Amygdala (tissue), 56 donors: ENCODE data around the gene EXTL2.
"Not testable (repeated sequence)": the region's sequence is repeated elsewhere in the genome, so short reads cannot be mapped to it uniquely, and the experiment has no call there.

Experiments used
- DNase-seq, 56 donors: peaks; one replicate each; lab custom pipeline; 2025; lab: John Stamatoyannopoulos, UW

The EXTL2 gene

DNA sequence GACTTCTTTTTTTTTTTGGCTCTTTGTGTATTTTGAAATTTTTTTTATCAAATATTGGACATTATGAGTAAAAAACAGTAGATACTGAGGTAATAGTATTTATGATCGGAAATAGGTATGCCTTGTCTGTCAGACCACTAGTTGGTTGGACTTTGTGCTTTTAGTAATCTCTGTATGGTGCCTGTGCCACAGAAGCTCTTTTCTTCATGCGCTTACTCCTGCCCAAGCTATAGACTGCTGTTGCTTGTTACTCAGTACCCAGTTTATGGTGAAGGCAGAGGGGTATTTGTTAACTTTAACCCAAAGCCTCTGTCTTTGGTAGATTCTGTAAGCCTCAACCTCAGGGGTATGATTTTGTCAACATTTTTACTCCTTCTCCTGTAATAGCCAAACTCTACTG is 9.9 kb upstream of the EXTL2 start:
- DNase-seq, result no peak

DNA sequence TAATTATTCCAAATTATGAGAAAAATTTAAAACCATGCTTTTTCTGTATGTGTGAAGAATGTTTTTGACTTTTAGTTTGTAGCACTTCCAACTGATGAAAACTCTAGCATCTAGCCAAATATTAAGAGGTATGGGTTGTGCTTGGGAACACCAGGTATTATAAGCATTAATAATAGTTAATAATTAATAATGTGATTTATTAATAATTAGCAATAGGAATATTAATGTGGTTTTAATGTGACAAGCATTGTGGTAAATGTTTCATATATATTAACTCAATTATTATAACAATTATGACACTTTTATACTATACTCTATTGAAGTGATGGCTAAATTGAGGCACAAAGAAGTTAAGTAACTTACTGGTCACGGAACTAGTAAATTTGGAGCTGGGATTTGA is 9.1 kb upstream of the EXTL2 start:
- no peak for DNase-seq

DNA sequence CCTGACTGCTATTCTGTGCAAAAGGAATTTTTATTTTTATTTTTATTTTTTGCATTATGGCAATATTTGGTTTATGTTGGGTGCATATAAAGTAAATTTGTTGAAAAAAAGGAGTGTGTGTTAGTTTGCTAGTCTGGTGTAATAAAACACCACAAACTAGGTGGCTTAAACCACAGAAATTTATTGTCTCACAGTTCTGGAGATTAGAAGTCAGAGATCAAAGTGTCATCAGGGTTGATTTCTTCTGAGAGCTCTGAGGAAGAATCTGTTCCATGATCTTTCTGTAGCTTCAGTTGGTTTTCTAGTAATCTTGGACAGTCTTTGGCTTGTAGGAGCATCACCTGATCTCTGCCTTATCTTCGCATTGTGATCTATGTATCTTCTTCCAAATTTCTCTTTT is 7.7 kb upstream of the EXTL2 start:
- no peak for DNase-seq

DNA sequence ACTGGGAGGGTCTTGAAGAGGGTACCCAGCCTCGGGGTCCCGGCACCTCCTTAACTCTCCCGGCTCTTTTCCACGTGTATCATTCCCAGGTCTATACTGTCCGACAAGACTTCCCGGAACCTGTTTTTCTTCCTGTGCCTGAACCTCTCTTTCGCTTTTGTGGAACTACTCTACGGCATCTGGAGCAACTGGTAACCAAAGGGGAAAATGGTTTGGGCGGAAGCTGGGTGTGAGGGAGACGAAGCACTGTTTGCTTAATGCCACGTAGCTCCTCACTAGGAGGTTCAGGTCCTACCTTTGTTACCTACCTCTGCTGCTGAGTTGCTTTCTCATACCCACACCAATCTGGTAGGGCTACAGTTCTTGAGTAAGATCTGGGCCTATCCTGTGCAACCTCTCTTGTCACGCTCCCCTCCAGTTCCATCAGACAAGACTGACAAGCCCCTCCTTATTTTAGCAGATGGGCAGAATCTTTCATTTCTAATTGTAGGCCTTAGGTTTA is 1.9 kb upstream of the EXTL2 start:
- peak in 6 of 56 donors; percentile 14 to 57 (median 42) for DNase-seq

DNA sequence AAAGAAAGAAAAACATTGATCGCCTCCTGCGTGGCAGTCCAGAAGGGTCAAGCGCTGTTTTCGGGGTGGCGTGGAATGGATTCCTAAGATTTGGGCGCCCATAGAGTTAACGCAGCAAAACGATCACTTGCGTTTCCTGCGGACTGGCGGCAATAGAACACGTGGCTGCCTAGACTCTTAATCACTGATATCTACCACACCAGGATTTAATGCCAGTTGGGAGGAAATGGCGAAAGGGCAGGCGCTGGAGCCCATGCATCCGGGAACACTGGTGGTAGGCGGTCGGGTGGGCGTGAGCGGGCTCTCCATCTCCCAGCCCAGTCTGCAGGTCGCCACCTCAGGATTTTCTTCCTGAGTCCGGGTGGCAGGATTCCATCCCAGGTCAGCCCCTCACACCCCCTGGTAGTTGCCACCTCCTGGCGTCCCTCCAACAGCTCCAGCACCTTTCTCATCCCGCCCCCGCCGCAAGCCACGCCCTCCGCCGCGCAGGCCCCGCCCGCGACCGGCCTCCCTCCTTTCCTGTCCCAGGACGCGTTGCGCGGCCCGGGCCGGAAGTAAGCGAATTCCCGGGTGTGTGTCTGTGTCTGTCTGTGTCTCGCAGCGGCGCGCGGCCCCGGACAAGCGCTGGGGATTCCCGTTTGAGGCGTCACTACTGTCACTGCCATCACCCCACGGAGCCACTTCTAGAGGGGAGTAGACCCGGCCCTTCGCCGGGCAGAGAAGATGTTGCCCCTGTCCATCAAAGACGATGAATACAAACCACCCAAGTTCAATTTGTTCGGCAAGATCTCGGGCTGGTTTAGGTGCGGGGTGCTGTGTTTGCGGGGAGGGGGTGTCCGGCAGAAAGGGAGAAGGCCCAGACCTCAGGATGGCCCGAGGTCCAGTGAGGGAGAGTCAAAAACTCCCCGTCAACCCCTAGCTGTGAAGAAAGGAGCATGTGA is 1.2 kb upstream of the EXTL2 start, which contains the start of gene SLC30A7:
Gene SLC30A7 (plus strand): TSS at position 551 of the 941 bp plus-strand sequence. CDS start 173 bp downstream, at position 724.
- peak; percentile 31 to 94 (median 86) for DNase-seq

DNA sequence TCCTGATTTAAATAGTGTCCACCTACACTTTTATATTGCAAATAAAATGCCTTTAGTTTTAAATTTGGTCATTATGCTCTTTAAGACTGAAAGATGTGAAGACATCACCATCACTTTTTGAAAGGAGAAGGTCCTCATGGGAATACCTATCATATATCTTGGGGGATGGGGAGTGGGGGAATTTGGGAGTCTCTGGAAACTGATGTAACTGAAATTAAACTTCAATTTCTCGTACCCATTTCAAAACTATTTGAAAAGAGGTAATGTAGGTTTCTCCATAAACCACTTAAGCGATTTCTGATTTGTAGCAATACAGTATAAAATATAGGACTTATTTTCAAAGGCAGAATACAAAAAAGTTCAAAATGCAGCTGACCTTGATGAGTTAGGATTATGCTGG is 924 bp downstream of the EXTL2 start:
- no peak for DNase-seq

DNA sequence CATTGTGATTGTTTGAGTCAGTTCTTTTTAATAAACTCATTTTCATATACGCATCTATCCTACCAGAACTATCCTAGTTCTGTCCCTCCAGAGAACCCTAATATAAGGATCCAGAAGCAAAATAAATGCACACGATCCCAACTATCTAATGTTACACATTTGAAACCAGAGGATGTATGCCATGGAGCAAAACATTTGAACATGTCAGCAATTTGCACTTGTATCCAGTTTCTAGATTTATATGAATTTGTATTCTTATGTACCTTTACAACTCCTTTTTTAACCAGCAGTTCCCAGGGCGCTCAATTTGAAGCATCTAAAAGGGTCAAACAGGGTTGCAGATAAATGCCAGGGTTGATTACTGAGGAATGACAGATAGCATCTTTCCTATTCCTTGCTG is 2.1 kb downstream of the EXTL2 start:
- DNase-seq, result no peak

DNA sequence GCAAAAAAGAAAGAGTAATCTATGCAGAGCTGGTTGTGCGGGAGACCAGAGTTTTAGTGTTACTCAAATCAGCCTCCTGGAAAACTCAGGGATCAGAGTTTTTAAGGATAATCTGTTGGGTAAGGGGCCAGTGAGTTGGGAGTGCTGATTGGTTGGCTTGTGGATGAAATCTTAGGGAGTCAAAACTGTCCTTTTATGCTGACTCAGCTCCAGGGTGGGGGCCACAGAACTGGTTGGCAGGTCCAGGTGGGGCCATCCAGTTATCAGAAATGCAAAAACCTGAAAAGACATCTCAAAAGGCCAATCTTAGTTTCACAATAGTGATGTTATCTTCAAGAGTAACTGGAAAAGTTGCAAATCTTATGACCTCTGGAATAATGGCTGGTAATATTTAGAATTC is 3.3 kb downstream of the EXTL2 start:
- DNase-seq, result no peak

DNA sequence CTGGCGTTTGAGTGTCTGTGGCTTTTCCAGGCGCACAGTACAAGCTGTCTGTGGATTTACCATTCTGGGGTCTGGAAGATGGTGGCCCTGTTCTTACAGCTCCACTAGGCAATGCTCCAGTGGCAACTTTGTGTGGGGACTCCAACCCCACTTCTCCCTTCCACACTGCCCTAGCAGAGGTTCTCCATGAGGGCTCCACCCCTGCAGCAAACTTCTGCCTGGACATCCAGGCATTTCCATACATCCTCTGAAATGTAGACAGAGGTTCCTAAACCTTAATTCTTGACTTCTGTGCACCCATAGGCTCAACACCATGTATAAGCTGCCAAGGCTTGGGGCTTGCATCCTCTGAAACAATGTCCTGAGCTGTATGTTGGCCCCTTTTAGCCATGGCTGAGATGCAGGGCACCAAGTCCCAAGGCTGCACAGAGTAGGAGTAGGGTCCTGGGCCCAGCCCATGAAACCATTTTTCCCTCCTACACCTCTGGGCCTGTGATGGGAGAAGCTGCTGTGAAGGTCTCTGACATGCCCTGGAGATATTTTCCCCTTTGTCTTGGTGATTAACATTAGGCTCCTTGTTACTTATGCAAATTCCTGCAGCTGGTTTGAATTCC is 4.7 kb downstream of the EXTL2 start:
- DNase-seq, result not testable (repeated sequence)

DNA sequence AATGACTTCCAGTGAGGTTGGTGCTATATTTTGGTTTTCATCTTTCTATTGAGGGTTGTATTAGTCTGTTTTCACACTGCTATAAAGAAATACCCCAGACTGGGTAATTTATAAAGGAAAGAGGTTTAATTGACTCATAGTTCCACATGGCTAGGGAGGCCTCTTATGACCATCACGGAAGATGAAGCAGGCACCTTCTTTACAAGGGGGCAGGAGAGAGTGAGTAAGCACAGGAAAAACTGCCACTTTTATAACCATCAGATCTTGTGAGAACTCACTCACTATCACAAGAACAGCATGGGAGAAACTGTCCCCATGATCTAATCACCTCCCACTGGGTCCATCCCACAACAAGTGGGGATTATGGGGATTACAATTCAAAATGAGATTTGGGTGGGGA is 5.6 kb downstream of the EXTL2 start:
- DNase-seq, result not testable (repeated sequence)

DNA sequence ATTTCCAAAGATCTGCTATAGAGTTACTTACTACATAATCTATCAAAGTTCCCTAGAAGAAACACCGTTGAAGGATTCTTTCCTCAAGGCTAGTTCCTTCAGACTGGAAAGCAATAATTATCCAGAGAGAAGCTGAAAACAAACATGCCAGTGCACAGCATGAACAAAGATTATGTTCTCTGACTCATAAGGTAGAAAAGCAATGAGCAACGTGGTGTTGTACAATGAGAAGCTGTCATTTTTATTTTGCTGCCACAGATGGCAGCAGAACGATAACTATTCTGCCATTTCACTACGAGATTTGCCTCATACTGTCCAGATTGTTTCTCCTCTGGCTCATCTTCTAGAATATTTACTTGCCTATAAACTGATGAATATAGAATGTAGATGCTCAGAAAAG is 10.7 kb downstream of the EXTL2 start:
- DNase-seq, result peak in 1 of 56 donors; percentile 2

DNA sequence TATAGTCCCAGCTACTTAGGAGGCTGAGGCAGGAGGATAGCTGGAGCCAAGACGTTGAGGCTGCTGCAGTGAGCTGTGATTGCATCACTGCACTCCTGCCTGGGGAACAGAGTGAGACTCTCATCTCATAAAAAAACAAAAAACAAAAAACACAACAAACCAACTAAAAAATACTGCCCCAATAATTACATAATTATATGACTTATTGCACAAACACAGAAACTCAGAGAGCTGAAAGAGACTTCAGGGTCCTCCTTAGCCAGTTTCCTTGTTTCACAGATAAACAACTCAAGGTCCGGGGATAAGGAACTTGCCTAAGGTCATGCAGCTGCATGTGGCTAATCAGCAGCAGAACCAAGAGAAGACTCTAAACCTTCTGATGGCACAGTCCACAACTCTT is 11.9 kb downstream of the EXTL2 start:
- no peak for DNase-seq

DNA sequence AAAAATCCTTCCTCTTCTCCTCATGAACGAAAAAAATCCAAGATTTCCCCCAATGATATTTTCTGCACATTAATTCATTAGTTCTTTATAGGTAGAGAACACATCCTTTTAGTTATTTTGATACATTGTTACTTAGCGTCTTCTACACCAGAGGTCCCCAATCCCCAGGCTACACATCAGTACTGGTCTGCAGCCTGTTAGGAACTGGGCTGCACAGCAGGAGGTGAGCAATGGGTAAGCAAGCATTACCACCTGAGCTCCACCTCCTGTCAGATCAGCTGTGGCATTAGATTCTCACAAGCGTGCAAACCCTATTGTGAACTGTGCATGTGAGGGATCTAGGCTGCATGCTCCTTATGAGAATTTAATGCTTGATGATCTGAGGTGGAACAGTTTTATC is 13.0 kb downstream of the EXTL2 start:
- DNase-seq, result no peak

DNA sequence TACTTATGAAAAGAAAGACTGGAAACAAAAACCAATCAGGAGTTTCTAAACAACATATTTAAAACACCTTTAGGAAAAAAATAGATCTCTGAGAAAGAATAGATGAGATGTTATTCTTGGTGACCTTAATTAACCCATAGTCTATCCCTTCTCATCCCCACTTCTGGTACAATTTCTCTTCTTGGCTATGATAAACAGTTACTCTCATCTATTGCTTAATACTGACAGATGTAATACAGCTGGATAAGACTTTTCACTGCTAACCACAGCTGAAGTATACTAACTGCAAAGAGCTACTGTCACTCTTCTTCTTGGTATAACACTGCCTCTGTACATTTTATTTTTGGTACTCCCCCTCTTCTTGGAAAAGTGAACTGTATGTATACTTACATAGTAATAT is 15.2 kb downstream of the EXTL2 start:
- no peak for DNase-seq

DNA sequence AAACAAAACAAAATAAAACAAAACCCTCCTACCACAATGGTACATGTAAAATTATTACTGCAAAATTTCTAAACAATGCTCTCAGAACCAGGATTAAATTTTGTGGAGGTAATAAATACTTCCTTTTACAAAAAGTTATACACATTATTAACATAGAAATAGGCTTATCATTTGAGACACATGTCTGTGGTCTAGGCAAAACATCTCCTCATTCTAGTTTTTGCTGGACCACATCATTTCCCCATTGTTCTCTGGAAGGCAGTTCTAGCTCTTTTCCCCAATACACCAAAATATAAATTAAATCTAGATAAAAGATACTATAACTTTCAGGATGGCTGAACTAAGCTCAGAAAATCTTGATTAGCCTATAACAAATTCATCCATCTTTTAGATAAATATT is 18.4 kb downstream of the EXTL2 start:
- no peak for DNase-seq

DNA sequence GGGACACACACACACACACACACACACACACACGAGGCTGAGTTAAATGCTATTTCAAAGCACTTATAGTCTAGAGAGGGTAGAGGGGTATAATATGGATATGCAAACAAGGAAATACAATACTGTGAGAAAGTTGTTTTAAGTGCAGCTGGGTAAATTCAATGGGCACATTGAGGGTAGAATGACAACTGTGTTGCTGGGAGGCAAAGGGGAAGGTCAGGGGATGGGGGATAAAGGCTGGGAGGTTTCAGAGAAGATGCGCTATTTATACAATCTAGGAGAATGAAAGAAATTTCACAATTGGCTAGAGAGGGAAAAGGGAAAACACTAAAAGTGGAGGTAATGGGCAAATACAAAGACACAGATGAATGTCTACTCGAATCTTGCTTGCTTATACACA is 19.4 kb downstream of the EXTL2 start:
- no peak for DNase-seq

DNA sequence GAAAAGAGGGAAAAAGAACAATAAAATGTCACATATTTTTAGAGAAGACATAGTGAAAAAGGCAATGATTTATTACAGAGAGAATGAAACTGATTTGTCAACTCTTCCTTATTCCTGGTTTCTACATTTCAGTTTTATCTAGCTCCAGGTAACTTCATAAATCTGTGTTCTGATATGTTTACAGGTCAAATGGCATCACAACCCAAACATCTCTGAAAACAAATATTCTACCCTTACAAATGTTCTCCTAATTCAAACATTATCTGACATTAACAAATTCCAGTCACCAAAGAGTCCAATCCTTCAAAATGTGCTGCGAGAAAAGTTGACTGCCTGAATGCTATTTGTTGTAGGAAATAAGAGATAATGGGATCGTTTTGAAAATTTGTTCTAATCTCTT is 20.2 kb downstream of the EXTL2 start:
- DNase-seq, result no peak

DNA sequence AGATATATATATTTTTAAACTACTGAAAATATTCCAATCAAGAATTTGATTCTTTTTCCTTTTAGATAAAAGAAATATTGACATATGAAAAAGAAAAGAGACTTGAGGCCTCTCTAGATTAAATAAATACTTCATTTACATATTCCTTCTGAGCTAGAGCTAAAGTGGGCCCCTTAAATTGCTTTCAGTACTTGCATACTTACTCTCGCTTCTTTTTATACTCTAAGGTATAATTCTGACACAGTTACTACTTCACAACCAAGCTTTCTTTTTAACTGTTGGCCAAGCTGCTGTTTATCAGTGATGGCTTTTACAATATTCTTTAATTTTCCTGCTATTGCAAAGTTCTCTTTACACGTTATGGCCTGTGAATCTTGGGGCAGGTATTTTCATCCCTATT is 24.6 kb downstream of the EXTL2 start:
- DNase-seq, result no peak

DNA sequence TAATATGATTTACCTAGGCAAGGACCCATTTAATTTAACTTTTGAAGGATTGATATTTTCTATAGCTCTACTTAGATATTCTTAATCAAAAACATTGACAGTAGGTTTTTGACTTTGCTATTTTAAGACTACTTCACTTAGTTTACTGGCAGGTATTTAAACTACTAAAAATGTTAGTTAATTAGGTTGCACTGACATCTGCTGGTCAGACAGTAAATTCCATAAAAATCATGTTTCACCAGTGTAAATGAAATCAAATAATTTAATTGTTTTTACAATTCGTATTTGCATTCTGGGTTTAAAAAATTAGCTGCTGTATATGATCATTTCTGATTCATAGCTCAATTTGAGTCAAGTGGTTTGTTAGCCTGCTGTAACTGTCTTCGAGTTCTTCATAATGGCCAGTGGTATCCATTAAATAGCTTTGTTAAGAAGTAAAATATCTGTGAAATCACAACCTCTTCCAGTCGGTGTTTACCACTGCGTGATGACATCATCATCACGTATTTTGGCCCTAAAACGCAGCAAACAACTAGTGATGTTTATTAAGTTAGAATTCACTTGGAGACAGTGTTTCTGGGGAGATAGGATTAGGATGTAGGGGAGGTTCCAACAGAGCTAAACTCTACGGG is 26.2 kb downstream of the EXTL2 start:
- no peak for DNase-seq

DNA sequence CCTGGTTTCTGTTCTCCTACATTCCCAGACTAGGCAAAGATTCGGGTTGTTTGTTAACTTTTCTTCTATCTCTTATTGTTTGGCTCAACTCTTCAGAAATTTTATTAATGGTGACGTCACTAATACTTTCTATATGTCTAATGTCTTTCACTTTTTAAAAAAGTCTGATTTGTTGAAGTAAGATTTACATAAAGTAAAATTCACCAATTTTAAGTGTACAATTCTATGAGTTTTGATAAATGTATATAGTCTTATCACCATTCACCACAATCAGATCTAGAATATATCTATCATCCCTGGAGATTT is 27.8 kb downstream of the EXTL2 start:
- no peak for DNase-seq
